IMR-90 (cell line): ENCODE results near the gene MEX3A. TPM values are rescaled to one million over a fixed set of nuclear protein-coding genes. Genes with fewer than 3 reads are reported as not detected.

Experiments used
- ATAC-seq: fragments of 200-7000 bp; cut with Tn5 transposase; 2 replicates; pipeline ENCODE4 v1.9.1; 2020; ENCODE audit warnings: low read depth, mild to moderate bottlenecking, moderate library complexity
- BruUV-seq: library from RNA; stranded (reverse); fragments of 400-500 nt; replicated peaks from 2 replicates; lab custom pipeline; 2021; lab: Mats Ljungman, UMichigan
- CTCF ChIA-PET: fragments of 300-600 bp; formaldehyde crosslinking; extraction: SDS; loops from one replicate; lab custom pipeline; 2021; ENCODE audit warnings: antibody characterized with exemption; lab: Yijun Ruan, JAX
- POLR2A ChIA-PET: fragments of 300-600 bp; sonication (Branson Sonifier 250); formaldehyde crosslinking; loops from one replicate; lab custom pipeline; 2022; ENCODE audit warnings: antibody characterized with exemption; ENCODE audit not compliant: unreplicated experiment; lab: Charles Lee
- DNase-seq: peaks from one replicate; pipeline ENCODE4 v3.0.0; 2013
- H2AFZ ChIP-seq: replicated peaks from 2 replicates; pipeline ENCODE3; 2013; ENCODE audit warnings: low read length, mild to moderate bottlenecking; ENCODE audit not compliant: poor library complexity
- H2AK5ac ChIP-seq: 2 replicates; pipeline ENCODE4 v1.6.1; 2013; ENCODE audit warnings: low read depth, low read length, inconsistent platforms
- H2AK9ac ChIP-seq: replicated peaks from 2 replicates; pipeline ENCODE3; 2013; ENCODE audit warnings: mild to moderate bottlenecking, low read depth, low read length, moderate library complexity; ENCODE audit not compliant: poor library complexity
- H2BK120ac ChIP-seq: 2 replicates; pipeline ENCODE4 v1.6.1; 2013; ENCODE audit warnings: low read depth, low read length, inconsistent platforms
- H2BK15ac ChIP-seq: 3 replicates; pipeline ENCODE4 v1.6.1; 2013; ENCODE audit warnings: low read depth, low read length, inconsistent platforms
- H2BK20ac ChIP-seq: 2 replicates; pipeline ENCODE4 v1.6.1; 2013; ENCODE audit warnings: low read depth, mild to moderate bottlenecking, inconsistent platforms, low read length, moderate library complexity
- H2BK5ac ChIP-seq: 2 replicates; pipeline ENCODE4 v1.6.1; 2013; ENCODE audit warnings: mild to moderate bottlenecking, low read depth, low read length, inconsistent platforms; ENCODE audit not compliant: poor library complexity, severe bottlenecking
- H3K14ac ChIP-seq: replicated peaks from 2 replicates; pipeline ENCODE4 v1.6.1; 2013; ENCODE audit warnings: low read depth, low read length, inconsistent platforms
- H3K18ac ChIP-seq: 2 replicates; pipeline ENCODE4 v1.6.1; 2013; ENCODE audit warnings: low read depth, low read length, control low read depth
- H3K23ac ChIP-seq: 2 replicates; pipeline ENCODE4 v1.6.1; 2013; ENCODE audit warnings: low read depth, low read length, inconsistent platforms
- H3K27ac ChIP-seq: 2 replicates; pipeline ENCODE4 v1.5.1; 2013; ENCODE audit warnings: mild to moderate bottlenecking, control low read depth, low read length; ENCODE audit not compliant: insufficient read depth
- H3K27me3 ChIP-seq: 2 replicates; pipeline ENCODE4 v1.6.1; 2013; ENCODE audit warnings: low read length; ENCODE audit not compliant: control insufficient read depth, insufficient read depth
- H3K36me3 ChIP-seq: 2 replicates; pipeline ENCODE4 v1.6.1; 2013; ENCODE audit warnings: low read length, mixed read lengths; ENCODE audit not compliant: control insufficient read depth, insufficient read depth
- H3K4ac ChIP-seq: 2 replicates; pipeline ENCODE4 v1.6.1; 2013; ENCODE audit warnings: low read depth, low read length, inconsistent platforms
- H3K4me1 ChIP-seq: 2 replicates; pipeline ENCODE4 v1.6.1; 2013; ENCODE audit warnings: low read length, mixed read lengths; ENCODE audit not compliant: control insufficient read depth, insufficient read depth
- H3K4me2 ChIP-seq: 2 replicates; pipeline ENCODE4 v1.6.1; 2013; ENCODE audit warnings: low read depth, mild to moderate bottlenecking, control low read depth, low read length, moderate library complexity
- H3K4me3 ChIP-seq: 2 replicates; pipeline ENCODE4 v1.5.1; 2013; ENCODE audit warnings: low read depth, mild to moderate bottlenecking, control low read depth, low read length, moderate library complexity; ENCODE audit not compliant: insufficient read depth
- H3K56ac ChIP-seq: 2 replicates; pipeline ENCODE4 v1.6.1; 2013; ENCODE audit warnings: low read length, inconsistent platforms; ENCODE audit not compliant: insufficient read depth; ENCODE audit errors: extremely low read depth
- H3K79me1 ChIP-seq, 2 experiments: 2 replicates each; pipeline ENCODE4 v1.6.1; 2013; ENCODE audit warnings: low read length in 2 of 2, inconsistent platforms in 1 of 2, low read depth in 1 of 2
- H3K9ac ChIP-seq: 2 replicates; pipeline ENCODE4 v1.6.1; 2013; ENCODE audit warnings: low read depth, low read length, control low read depth
- H3K9me1 ChIP-seq: 2 replicates; pipeline ENCODE4 v1.6.1; 2013; ENCODE audit warnings: low read length, inconsistent platforms; ENCODE audit not compliant: insufficient read depth
- H3K9me3 ChIP-seq: 2 replicates; pipeline ENCODE4 v1.6.1; 2013; ENCODE audit warnings: low read length; ENCODE audit not compliant: control insufficient read depth, insufficient read depth
- H4K20me1 ChIP-seq: 2 replicates; pipeline ENCODE4 v1.6.1; 2013; ENCODE audit warnings: low read length, inconsistent platforms; ENCODE audit not compliant: insufficient read depth
- H4K5ac ChIP-seq: 2 replicates; pipeline ENCODE4 v1.6.1; 2013; ENCODE audit warnings: mild to moderate bottlenecking, low read depth, low read length, control low read depth
- H4K8ac ChIP-seq, 2 experiments: 2 replicates each; pipeline ENCODE4 v1.6.1; 2013; ENCODE audit warnings: low read depth in 2 of 2, low read length in 2 of 2, control low read depth in 1 of 2, inconsistent platforms in 1 of 2
- H4K91ac ChIP-seq: 2 replicates; pipeline ENCODE4 v1.6.1; 2013; ENCODE audit warnings: low read depth, low read length, inconsistent platforms; ENCODE audit not compliant: insufficient read depth
- CTCF ChIP-seq: conservative IDR thresholded peaks from 2 replicates; pipeline ENCODE4 v1.5.1; 2012; ENCODE audit warnings: mild to moderate bottlenecking, low read depth, low read length, improper control_type of control experiment
- RAD21 ChIP-seq: IDR thresholded peaks from 2 replicates; pipeline ENCODE4 v1.6.1; 2012; ENCODE audit warnings: low read length, improper control_type of control experiment
- RCOR1 ChIP-seq: IDR thresholded peaks from 2 replicates; pipeline ENCODE4 v1.6.1; 2012; ENCODE audit warnings: mild to moderate bottlenecking, low read length, improper control_type of control experiment; ENCODE audit not compliant: insufficient replicate concordance
- RFX5 ChIP-seq: IDR thresholded peaks from 2 replicates; pipeline ENCODE4 v1.8.0; 2012; ENCODE audit warnings: low read depth, mild to moderate bottlenecking, low read length, moderate library complexity
- SMC3 ChIP-seq: fragments of 150-350 bp; IDR thresholded peaks from 2 replicates; pipeline ENCODE4 v1.6.1; 2016; ENCODE audit warnings: low read depth, mild to moderate bottlenecking, antibody characterized with exemption, low read length, moderate library complexity
- WGBS, 2 experiments: methylation state at CpG; one replicate each; pipeline versions ENCODE4 v1.1.5 to v1.1.7; 2013; ENCODE audit warnings: missing lambda C conversion rate in 2 of 2; ENCODE audit not compliant: insufficient read length in 1 of 2; ENCODE audit errors: extremely low coverage in 2 of 2; 5-methylcytosine and 5-hydroxymethylcytosine counted together
- dilution Hi-C: fragments of 300-500 bp; cut with HindIII; formaldehyde crosslinking; loops from one replicate; pipeline ENCODE4 v1.14.3; 2018; ENCODE audit warnings: low sequenced_read_pairs; ENCODE audit not compliant: unreplicated experiment
- in situ Hi-C: fragments of 300-500 bp; cut with MboI; formaldehyde crosslinking; loops from 3 replicates; pipeline ENCODE4 v1.14.3; 2019; ENCODE audit warnings: low sequenced_read_pairs, inconsistent platforms, mixed read lengths
- intact Hi-C: fragments of 100-400 bp; cut with micrococcal nuclease; formaldehyde crosslinking; loops from 2 replicates; pipeline ENCODE4 v1.10.0; 2022
- polyA plus RNA-seq, 3 experiments: library from polyadenylated mRNA; depleted of rRNA; stranded (reverse); fragments of >200 nt; gene quantifications; 2 replicates each; pipeline ENCODE4 v1.2.3, GENCODE V29; 2012; ENCODE audit warnings: low replicate concordance in 1 of 3
- total RNA-seq: library from RNA; depleted of rRNA; stranded (reverse); fragments of >200 nt; gene quantifications from 2 replicates; pipeline ENCODE4 v1.2.3, GENCODE V29; 2012

MEX3A gene
- total and polyA plus RNA-seq, 2 of the 4 experiments (the other 2 are of a cell fraction), result 2.3 to 9.0 TPM

- H2BK20ac ChIP-seq, result no peak overlapping the region
- ChIA-PET CTCF (interaction anchor here (0.6 to 1.6 kb wide), 8 partner anchors 9 to 135 kb away, joined by 3 to 6 read pairs (median 4); no protein-coding TSS in a partner anchor), POLR2A (no interaction called here)
- no peak overlapping the region for H3K4me3 ChIP-seq
- no TSS peak for BruUV-seq
- H3K27me3 ChIP-seq, result no peaks in the 10 kb centered on the region
- H3K79me1 ChIP-seq, result peaks cover 4 to 46% of the 10 kb centered on the region in 2 experiments
- DNase-seq, result peak; percentile 71
- no peak overlapping the region for H4K91ac ChIP-seq
- peak overlapping the region; percentile 71 for H2AK9ac ChIP-seq
- H3K56ac ChIP-seq, result no peak overlapping the region
- peak; percentile 84 for TF ChIP-seq CTCF
- peak; percentile 91 for TF ChIP-seq RAD21
- TF ChIP-seq RCOR1, result no peak
- no peak for TF ChIP-seq RFX5
- TF ChIP-seq SMC3, result peak; percentile 82
- in situ Hi-C loops, result loop anchor here (5.0 kb wide), 1 partner anchor 131 kb away; no protein-coding TSS in a partner anchor
- H4K20me1 ChIP-seq, result peaks cover 13% of the 10 kb centered on the region; the same call in 1 of the 2 replicates
- H3K36me3 ChIP-seq, result peaks cover 6% of the 10 kb centered on the region; the same call in 1 of the 2 replicates
- no peaks in the 10 kb centered on the region for H3K9me3 ChIP-seq
- peak; percentile 90 for ATAC-seq
- no peak overlapping the region for H2BK5ac ChIP-seq
- H3K23ac ChIP-seq, result no peak overlapping the region
- no peak overlapping the region for H3K18ac ChIP-seq
- no peak overlapping the region for H2AK5ac ChIP-seq
- no peak overlapping the region for H3K9ac ChIP-seq
- dilution Hi-C loops, result no loop called here
- no peaks in the 10 kb centered on the region for H3K9me1 ChIP-seq
- H3K4me2 ChIP-seq, result no peak overlapping the region
- intact Hi-C loops, result loop anchor here (1.0 to 10.0 kb wide), 3 partner anchors 39 to 224 kb away; no protein-coding TSS in a partner anchor
- peaks cover 7% of the 10 kb centered on the region for H3K4me1 ChIP-seq
- no peak overlapping the region for H3K4ac ChIP-seq
- no peak overlapping the region for H3K27ac ChIP-seq
- H2AFZ ChIP-seq, result peak overlapping the region; percentile 12
- no peak overlapping the region for H4K5ac ChIP-seq
- no peak overlapping the region for H4K8ac ChIP-seq
- H3K14ac ChIP-seq, result no peak overlapping the region
- 54% methylated on average over 6 of the region's 14 CpGs; no CpG with 5 or more reads in 1 of the 2 experiments for WGBS, 2 experiments
- no peak overlapping the region for H2BK120ac ChIP-seq
- no peak overlapping the region for H2BK15ac ChIP-seq
Observed at GRCh38 chr1:156090840-156091188, 8.5 kb upstream of the MEX3A start.
